HG03025 (cell line): Measurements from ENCODE around the gene MAP3K5.

Experiments used
- ATAC-seq: cut with Tn5 transposase; IDR thresholded peaks from one replicate; pipeline ENCODE4 v1.9.1; 2021; ENCODE audit warnings: mild to moderate bottlenecking, moderate library complexity; ENCODE audit not compliant: unreplicated experiment, low FRiP score

Gene MAP3K5

DNA sequence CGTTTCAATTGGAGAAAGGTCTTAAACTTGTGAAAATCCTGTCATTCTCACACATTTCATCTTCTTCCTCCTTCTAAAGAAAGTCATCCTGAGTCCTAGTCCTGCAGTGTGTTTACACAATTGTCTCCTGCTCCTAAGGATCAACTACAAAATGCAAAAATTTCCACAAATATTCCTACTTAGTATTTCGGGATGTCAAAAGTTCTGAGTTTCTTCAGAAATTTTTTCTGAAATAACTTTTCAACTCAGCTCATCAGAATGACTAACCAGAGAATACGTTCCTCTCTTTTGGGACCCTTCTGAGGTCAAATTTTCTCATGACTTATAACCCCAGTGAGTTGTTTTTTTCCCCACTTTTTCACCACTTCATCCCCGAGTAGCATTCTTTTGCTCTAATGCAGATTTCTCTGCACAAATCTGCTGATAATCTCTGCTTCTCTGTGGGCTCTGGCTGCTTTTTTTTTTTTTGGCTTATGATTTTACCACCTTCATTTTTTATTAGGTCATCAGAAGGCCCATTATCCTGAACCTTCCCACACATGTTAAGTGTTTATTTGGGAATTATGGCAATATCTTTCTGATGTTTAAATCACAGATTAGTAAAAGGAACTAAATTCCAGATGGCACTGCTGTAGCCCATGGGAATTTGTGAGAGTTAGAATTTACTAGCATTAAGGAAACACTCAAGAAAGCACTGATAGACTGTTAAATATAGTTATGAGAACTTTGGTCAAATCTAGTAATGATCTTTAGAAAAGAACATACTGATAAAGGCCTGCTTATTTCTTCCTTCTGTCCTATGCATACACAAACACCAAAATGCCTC, 41.4 kb downstream of the MAP3K5 start:
- peak; percentile 28 for ATAC-seq

- no peak for ATAC-seq
Observed at GRCh38 chr6:136749359-136749997, 42.8 kb downstream of the MAP3K5 start.

DNA sequence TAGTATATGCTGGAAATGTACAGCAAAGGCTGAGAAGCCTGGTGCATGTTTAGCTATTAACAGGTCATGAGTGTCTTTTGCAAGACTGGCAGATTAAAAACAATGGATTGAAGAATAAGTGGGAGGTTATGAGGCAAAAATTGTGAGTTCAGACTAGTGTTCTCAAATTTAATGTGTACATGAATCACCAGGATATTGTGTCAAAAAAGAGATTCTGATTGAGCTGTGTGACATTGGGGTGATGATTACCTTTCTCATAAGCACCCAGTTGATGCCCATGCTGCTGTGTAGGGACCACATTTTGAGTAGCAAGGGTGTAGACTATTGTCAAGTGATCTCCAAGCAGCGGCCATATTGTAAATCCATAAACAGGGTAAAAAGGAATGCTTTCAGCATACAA, 44.8 kb downstream of the MAP3K5 start:
- ATAC-seq, result no peak

DNA sequence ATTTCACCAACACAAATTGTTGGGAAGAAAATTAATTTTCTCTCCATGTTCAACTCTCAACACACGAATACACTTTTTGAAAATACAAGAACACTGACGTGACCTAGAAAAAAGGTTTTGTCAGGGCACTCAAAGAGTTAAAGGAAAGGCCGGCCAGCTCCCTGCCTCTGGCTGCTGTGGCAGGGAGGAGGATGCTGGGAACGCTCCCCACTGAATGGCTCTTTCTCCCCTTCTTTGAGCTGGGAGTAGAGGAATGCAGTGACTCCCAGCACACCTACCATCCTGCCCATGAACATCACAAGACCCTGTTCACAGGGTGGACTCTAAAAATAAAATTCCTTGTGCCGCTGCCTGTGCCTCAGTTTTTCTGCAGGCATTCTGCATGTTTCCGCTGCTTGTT, 47.0 kb downstream of the MAP3K5 start:
- ATAC-seq, result no peak

- no peak for ATAC-seq
Observed at GRCh38 chr6:136744889-136745288, 47.4 kb downstream of the MAP3K5 start.

DNA sequence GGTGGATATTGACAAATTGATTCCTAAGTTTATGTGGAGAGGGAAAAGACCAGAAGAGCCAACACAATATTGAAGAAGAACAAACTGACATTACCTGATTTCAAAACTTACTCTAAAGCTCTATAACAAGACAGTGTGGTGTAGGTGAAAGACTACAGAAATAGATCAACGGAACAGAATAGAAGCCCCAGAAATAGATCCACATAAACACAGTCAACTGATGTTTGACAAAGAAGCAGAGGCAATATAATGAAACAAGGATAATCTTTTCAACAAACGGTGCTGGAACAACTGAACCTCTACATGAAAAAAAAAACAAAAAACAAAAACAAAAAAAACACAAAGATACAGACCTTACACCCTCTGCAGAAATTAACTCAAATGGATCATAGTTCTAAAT, 50.2 kb downstream of the MAP3K5 start:
- no peak for ATAC-seq

DNA sequence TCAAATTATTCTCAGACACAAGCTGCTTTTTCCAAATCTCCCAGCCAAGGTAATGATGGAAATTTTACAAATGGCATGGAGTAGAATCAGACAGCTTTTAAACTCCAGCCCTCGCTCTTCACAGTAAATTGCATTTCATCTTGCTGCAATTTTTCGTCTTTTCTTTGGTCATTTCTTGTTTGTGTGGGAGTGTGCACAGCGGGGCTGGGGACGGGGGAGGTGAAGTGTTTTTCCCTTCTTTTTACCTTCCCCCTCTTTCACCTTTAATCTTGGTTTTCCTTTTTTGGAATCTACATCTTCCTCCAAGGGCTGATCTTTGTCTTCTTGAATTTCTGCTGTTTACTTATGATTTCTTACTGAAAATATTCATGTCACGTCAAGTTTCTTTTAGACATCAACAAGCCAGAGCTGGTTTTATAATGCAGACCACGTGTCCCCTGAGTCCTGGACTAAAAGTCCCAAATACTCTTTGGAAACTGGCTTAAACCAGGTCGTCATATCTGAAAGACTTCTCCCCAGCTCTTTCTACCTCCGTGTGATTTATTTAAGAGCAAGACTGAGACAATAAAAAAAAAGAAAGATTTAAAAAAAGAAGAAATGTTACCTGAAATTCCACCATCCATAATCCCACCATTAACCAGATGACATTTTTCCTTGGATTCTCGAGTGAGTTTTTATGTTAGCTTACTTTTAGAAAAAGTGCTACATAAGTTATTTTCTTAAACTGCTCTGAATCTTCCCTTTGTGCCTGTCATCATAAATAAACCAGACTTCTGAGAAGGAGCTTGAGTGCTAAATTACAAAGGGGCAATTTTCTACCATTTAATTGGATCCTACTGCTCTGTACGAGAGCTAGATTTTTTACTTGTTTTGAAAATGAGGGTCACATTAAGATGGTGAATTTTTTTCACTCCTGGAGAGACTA, 52.0 kb downstream of the MAP3K5 start:
- no peak for ATAC-seq

- ATAC-seq, result no peak
Observed at GRCh38 chr6:136739501-136739900, 52.8 kb downstream of the MAP3K5 start.

DNA sequence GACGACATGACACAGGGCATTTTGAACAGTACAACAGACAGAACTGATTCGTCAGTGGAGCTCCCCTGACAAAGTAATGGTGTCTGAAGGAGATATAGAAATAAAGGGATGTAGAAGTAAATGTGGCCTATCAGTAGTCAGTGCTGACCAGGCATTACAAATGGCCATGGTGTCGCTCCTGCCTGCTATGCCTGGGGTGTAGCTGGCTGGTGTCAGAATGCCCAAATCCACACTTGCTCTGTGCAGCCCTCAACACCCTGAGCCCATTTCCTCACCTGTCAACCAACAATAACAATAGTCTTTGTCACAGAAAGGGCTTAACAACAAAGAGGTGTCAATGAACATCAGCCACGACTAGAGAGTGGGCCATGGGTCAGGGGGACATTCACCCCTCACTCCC, 53.2 kb downstream of the MAP3K5 start:
- no peak for ATAC-seq

DNA sequence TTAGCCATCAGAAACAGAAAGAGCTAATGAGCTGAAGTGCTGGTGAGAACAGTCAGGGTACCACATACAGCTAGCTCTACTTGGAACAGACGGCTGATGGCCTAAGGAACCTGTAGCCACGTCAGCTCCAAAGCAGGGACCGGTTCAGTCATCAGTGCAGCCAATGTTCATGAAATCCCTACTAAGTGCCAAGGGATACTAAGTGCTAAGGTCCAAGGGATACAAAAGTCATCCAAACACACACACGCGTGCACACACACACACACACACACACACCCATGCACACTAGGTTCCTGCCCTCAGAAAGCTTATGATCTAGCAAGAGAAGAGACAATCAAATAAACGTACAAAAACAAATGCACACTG, 53.6 kb downstream of the MAP3K5 start:
- ATAC-seq, result no peak

GRCh38 chr6:136737871-136738691, 54.2 kb downstream of the MAP3K5 start:
- ATAC-seq, result no peak

DNA sequence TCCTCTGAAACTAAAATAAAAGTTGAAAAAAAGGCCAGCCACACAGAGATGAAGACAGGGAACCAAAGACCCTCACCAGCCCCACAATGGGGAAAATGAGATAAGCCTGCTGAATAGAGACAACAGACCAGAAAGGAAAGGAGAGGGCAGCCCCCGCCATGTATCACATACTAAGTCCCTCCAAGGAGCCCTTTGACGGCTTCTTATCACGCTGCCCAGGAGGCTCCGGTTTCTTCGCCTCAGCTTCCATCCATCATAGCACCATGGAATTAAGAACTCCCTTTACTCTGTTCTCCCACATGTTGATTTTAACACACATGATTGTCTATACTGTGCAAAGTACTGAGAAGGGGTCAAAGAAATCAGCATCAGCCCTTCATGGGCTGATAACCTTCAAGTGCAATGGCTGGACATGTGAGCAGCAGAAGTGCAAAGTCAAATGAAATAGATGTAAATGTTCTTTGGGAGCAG, 54.9 kb downstream of the MAP3K5 start:
- no peak for ATAC-seq

- no peak for ATAC-seq
Observed at GRCh38 chr6:136736281-136736960, 55.9 kb downstream of the MAP3K5 start.

GRCh38 chr6:136734977-136735376, 57.3 kb downstream of the MAP3K5 start:
- ATAC-seq, result no peak

DNA sequence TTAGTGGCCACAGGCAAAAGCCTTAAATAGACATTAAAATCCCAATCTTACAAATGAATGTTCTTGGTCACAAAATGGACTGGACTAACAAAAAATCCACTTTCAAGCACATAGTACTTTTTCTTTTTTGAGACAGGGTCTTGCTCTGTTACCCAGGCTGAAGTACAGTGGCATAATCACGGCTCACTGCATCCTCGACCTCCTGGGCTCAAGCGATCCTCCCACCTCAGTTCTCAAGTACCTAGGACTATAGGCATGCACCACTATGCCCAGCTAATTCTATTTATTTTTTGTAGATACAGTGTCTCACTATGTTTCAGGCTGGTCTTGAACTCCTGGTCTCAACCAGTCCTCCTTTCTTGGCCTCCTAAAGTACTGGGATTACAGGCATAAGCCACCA, 59.4 kb downstream of the MAP3K5 start:
- ATAC-seq, result no peak

- ATAC-seq, result no peak
Observed at GRCh38 chr6:136729832-136730231, 62.4 kb downstream of the MAP3K5 start.

GRCh38 chr6:136728976-136729515, 63.2 kb downstream of the MAP3K5 start:
- ATAC-seq, result no peak

DNA sequence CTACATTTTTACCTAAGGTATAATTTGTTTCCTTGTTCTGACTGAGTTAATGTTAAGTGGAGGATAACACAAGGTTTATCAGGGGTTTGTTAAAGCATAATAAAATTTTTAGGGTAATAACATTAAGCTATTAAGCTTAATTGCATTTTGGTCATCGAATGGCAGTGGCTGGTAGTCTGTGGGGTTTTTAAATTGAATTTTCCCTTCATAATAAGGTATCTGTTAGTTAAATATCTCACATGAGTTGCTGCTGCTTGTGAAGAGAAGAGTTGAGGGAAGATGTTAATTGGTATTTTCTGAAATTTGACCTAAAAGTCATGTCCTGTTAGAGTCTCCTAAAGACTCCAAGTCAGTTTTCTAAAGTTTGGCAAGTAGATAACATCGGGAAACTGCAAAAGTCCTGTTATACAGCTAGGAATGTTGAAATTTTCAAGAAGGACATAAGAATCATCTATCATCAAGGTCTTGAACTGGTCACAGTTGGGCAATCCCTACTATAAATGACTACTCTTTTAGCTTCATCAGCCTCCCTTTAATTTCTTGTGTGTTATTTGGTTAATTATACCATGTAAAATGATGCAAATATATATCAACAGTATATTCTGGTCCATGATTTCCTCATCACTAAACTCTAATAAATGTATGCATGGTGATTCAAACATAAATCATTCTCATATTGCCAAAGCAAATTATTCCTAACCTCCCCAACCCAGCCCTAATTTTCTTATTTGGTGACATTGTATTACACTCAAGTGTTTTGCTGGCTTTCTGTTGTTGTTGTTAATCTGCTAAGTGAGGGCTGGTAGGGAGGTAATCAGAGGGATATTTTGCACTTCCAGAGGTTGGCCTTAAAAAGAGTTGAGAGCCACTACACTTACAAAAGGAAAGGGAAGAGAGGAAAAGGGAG, 64.0 kb downstream of the MAP3K5 start:
- no peak for ATAC-seq
